Natural killer cell treated with Interleukin-12 subunit alpha and Interleukin-12 subunit beta and Interleukin-15 and Interleukin-18, amount 100 ng/mL, for 72 hours (primary cell): ENCODE results near the gene CLEC18B. TPM values are rescaled to one million over a fixed set of nuclear protein-coding genes. Genes with fewer than 3 reads are reported as not detected.
"Not testable (repeated sequence)": the region's sequence is repeated elsewhere in the genome, so short reads cannot be mapped to it uniquely, and the experiment has no call there.

Source experiments
- ATAC-seq, 2 donors: fragments of 150-1000 bp; cut with Tn5 transposase in 1 of 2; sonication (Bioruptor Pico), chemical (Tn5 transposase) in 1 of 2; 2 replicates each; pipeline ENCODE4 v1.10.0; 2021
- DNase-seq: peaks from one replicate; pipeline ENCODE4 v3.0.0; 2022; ENCODE audit warnings: low spot score
- H3K27ac Mint-ChIP-seq, 2 donors: 1 replicate in 1 of 2; 2 replicates in 1 of 2; pipeline ENCODE4 v1.8.0; 2022; ENCODE audit warnings: mixed read lengths in 2 of 2, mild to moderate bottlenecking in 1 of 2, moderate library complexity in 1 of 2
- H3K27me3 Mint-ChIP-seq, 2 donors: 1 replicate in 1 of 2; 2 replicates in 1 of 2; pipeline ENCODE4 v1.8.0; 2022; ENCODE audit warnings: mixed read lengths in 2 of 2
- H3K36me3 Mint-ChIP-seq: one replicate; pipeline ENCODE4 v1.8.0; 2022; ENCODE audit warnings: mixed read lengths
- H3K4me1 Mint-ChIP-seq, 2 donors: 1 replicate in 1 of 2; 2 replicates in 1 of 2; pipeline ENCODE4 v1.8.0; 2022; ENCODE audit warnings: low read depth in 2 of 2, mixed read lengths in 2 of 2, mild to moderate bottlenecking in 1 of 2
- H3K4me3 Mint-ChIP-seq: one replicate; pipeline ENCODE4 v1.8.0; 2022; ENCODE audit warnings: mixed read lengths
- H3K9me3 Mint-ChIP-seq: 2 replicates; pipeline ENCODE4 v1.8.0; 2022; ENCODE audit warnings: mixed read lengths
- total RNA-seq, 2 donors: library from RNA; stranded (reverse); gene quantifications; one replicate each; pipeline ENCODE4 v1.2.3, GENCODE V29; 2022

Gene CLEC18B
- total RNA-seq, 2 donors from 2014 or later = 1.4 to 2.2 TPM

DNA sequence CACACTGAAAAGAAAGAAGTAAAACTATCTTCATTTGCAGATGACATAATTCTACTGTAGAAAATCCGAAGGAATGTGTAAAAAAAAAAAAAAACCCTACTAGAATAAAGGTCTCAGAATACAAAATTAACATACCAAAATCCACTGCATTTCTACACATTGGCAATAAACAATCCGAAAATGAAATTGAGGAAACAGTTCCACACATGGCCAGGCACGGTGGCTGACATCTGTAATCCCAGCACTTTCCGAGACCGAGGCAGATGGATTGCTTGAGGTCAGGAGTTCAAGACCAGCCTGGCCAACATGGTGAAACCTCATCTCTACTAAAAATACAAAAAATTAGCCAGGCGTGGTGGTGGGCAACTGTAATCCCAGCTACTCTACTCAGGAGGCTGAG, 4.5 kb upstream of the CLEC18B start:
- not testable (repeated sequence) for H3K9me3 Mint-ChIP-seq, H3K27me3 Mint-ChIP-seq, DNase-seq, H3K4me3 Mint-ChIP-seq, H3K27ac Mint-ChIP-seq, H3K36me3 Mint-ChIP-seq, ATAC-seq, H3K4me1 Mint-ChIP-seq

GRCh38 chr16:74423721-74424120, 2.4 kb upstream of the CLEC18B start:
- not testable (repeated sequence) for H3K27me3 Mint-ChIP-seq, H3K27ac Mint-ChIP-seq, H3K4me1 Mint-ChIP-seq, DNase-seq, H3K36me3 Mint-ChIP-seq, ATAC-seq, H3K9me3 Mint-ChIP-seq, H3K4me3 Mint-ChIP-seq

GRCh38 chr16:74422086-74422485, 808 bp upstream of the CLEC18B start:
- H3K4me1 Mint-ChIP-seq, H3K27me3 Mint-ChIP-seq, DNase-seq, H3K36me3 Mint-ChIP-seq, H3K9me3 Mint-ChIP-seq, H3K27ac Mint-ChIP-seq, H3K4me3 Mint-ChIP-seq, ATAC-seq: not testable (repeated sequence)

- H3K9me3 Mint-ChIP-seq, H3K36me3 Mint-ChIP-seq, H3K4me1 Mint-ChIP-seq, H3K27me3 Mint-ChIP-seq, ATAC-seq, H3K27ac Mint-ChIP-seq, DNase-seq, H3K4me3 Mint-ChIP-seq: not testable (repeated sequence)
Measured at GRCh38 chr16:74421482-74421785, 156 bp upstream of the CLEC18B start.

- H3K4me3 Mint-ChIP-seq, H3K36me3 Mint-ChIP-seq, DNase-seq, H3K4me1 Mint-ChIP-seq, H3K27me3 Mint-ChIP-seq, H3K27ac Mint-ChIP-seq, H3K9me3 Mint-ChIP-seq: not testable (repeated sequence)
- ATAC-seq = peak in 1 of 2 donors; percentile 3
Measured at GRCh38 chr16:74419811-74420210, 1.5 kb downstream of the CLEC18B start.

DNA sequence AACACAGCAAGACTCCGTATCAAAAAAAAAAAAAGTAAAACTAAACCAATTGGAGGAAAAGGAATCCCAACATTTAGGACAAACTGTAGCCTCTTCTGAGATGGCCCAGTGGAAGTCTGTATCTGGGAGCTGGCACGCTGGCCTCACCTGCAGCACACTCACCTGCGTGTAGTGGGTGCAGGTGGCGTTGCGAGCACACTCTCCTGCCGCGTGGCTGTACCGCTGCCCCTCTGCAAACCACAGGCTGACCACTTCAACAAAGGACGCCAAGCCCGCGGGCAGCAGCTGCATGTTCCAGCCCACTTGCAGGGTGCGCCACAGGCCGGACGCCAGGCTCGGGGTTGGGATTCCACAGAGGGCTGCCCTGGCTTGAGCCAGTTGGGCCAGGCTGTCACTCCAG, 3.4 kb downstream of the CLEC18B start:
- not testable (repeated sequence) for DNase-seq, H3K9me3 Mint-ChIP-seq, H3K4me3 Mint-ChIP-seq, H3K36me3 Mint-ChIP-seq, H3K27ac Mint-ChIP-seq, H3K27me3 Mint-ChIP-seq, ATAC-seq, H3K4me1 Mint-ChIP-seq

DNA sequence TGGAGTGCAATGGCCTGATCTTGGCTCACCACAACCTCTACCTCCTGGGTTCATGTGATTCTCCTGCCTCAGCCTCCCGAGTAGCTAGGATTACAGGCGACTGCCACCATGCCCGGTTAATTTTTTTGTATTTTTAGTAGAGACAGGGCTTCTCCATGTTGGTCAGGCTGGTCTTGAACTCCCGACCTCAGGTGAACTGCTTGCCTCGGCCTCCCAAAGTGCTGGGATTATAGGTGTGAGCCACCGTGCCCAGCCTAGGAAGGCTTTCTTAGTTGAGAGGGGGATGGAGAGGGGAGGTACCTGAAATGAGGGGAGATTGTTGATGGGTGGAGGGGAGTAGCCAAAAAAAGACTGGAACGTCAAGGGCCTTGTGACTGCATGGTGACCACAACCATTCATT, 7.4 kb downstream of the CLEC18B start:
- not testable (repeated sequence) for ATAC-seq

DNA sequence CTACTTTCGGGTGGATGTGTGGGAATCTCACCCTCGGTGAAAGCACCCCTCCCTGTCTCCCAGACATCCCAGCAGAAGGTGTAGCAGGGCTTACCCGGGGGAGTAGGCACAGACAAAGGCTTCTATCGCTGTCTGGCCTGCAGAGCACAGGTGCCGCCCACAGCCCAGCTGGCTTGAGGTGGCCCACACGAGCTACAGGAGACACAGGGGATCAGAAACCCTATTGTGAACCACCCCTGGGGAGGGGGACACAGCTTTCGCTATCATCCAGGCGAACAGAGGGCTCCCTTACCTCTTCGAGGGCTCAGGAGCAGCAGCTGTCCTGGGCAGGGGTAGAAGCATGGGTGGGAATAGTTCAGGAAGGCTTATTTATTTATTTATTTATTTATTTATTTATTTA, 7.8 kb downstream of the CLEC18B start:
- DNase-seq, H3K4me3 Mint-ChIP-seq, H3K4me1 Mint-ChIP-seq, H3K9me3 Mint-ChIP-seq, H3K27me3 Mint-ChIP-seq, ATAC-seq, H3K36me3 Mint-ChIP-seq, H3K27ac Mint-ChIP-seq: not testable (repeated sequence)

More for the DNA sequence above, 7.4 kb downstream of the CLEC18B start:
- not testable (repeated sequence) for H3K27ac Mint-ChIP-seq, H3K27me3 Mint-ChIP-seq, H3K4me1 Mint-ChIP-seq, H3K36me3 Mint-ChIP-seq, H3K9me3 Mint-ChIP-seq, DNase-seq, H3K4me3 Mint-ChIP-seq

DNA sequence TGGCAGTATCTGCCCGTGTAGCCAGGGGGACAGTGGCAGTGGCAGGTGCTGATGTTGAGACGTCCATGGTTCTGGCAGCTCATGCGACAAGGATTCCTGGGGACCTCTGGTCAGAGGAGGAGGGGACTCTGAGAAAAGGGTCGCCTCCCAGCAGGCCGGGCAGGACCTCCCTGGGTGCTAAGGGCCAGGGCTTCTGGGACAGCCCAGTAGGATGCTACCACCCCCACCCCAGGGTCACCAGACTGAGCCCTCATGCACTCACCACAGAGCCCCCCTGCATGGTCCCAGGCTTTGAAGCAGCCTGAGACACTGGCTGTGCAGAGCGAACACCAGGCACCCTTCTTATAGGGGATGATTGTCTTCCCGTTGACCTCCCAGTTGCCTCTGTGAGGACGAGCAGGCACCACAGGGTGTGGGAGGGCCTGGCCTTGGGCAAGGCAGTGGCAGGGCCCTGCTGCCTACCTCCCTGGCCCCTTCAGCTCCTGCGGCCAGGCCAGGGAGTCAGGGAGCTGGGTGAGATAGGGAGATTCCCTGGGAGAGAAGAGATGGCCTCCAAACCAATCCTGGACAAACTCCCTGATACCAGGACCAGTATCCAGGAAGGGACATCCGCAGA, 8.4 kb downstream of the CLEC18B start:
- H3K36me3 Mint-ChIP-seq = not testable (repeated sequence)

DNA sequence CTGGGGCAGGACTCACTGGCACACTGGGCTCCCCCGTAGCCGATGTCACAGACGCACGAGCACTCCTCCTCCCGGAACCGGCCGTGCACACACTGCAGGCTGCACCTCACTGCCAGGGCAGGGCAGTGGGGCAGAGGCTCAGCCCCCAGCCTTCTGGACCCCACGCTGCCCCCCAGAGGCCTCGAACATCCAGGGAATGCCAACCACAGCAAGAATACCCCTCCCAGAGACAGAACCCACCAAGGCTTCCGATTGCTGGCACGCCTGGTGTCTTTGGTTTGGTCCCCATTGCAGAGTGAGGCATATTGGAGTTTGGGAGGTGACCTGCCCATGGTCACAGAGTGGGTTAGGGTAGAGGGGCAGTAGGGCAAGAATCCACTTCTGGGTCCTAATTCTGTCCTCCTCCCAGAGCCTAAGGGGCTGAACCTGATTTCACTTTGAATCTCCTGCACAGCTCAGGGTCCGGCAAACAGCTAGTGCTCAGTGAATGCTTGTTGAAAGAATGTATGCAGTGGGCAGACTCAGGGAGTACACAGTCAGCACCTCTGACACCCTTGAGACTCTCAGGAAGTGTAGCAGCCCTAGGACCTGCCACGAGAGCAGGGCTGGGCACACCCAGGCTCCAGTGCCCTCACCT, 9.0 kb downstream of the CLEC18B start:
- not testable (repeated sequence) for DNase-seq, H3K36me3 Mint-ChIP-seq, H3K27ac Mint-ChIP-seq, H3K9me3 Mint-ChIP-seq, H3K4me1 Mint-ChIP-seq, H3K27me3 Mint-ChIP-seq, H3K4me3 Mint-ChIP-seq
- peak in 1 of 2 donors; percentile 25 for ATAC-seq

More for the DNA sequence above, 8.4 kb downstream of the CLEC18B start:
- H3K4me1 Mint-ChIP-seq, DNase-seq, H3K27ac Mint-ChIP-seq, H3K4me3 Mint-ChIP-seq, H3K9me3 Mint-ChIP-seq, H3K27me3 Mint-ChIP-seq: not testable (repeated sequence)
- peak in 1 of 2 donors; percentile 15 for ATAC-seq

GRCh38 chr16:74410981-74411380, 10.3 kb downstream of the CLEC18B start:
- not testable (repeated sequence) for H3K27ac Mint-ChIP-seq, H3K4me3 Mint-ChIP-seq, DNase-seq, H3K27me3 Mint-ChIP-seq, H3K36me3 Mint-ChIP-seq, ATAC-seq, H3K9me3 Mint-ChIP-seq, H3K4me1 Mint-ChIP-seq

DNA sequence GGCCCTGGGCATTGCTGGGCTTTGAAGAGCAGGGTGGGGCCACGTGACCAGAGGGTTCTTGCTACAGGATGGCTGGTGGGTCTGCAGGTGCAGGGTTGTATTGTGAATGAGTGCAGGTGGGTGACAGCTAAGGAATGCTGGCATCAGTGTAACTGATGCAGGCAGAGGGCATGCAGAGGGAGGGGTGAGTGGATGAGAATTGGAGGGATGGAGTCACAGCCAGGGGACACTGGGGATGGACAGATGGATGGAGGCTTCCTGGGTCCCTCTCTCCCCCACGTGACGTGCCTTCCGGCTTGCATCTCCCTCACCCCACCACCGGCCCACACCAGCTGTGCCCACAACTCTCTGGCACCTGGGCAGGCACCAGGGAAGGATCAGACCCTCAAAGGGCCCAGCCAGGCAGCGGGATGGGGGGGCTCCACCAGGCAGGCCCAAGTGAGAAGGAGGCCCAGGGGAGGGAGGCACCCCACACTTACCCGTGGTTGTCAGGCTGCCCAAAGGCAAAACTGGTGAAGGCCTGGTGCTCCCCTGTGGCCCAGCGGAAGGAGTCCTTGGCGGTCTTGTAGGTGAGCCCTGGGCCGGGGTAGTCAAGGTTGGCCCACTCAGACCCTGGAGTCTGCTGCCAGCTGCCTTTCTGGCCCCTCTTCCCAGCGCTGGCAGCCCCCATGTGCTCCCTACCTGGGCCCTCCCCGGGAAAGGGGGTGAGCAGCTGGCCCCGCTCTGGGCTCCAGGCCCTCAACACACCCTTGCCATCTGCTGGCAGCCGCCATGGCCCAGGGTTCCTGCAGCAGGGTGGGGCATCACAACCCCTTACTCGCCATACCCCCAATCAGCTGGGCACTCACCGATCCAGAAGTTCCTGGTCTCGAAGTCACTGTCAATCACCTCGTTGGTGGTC, 11.0 kb downstream of the CLEC18B start:
- H3K36me3 Mint-ChIP-seq, DNase-seq, ATAC-seq, H3K4me3 Mint-ChIP-seq, H3K27me3 Mint-ChIP-seq, H3K27ac Mint-ChIP-seq, H3K4me1 Mint-ChIP-seq, H3K9me3 Mint-ChIP-seq: not testable (repeated sequence)

GRCh38 chr16:74409185-74409981, 11.9 kb downstream of the CLEC18B start:
- H3K4me3 Mint-ChIP-seq, H3K27ac Mint-ChIP-seq, H3K27me3 Mint-ChIP-seq, H3K36me3 Mint-ChIP-seq, DNase-seq, ATAC-seq, H3K4me1 Mint-ChIP-seq, H3K9me3 Mint-ChIP-seq: not testable (repeated sequence)

DNA sequence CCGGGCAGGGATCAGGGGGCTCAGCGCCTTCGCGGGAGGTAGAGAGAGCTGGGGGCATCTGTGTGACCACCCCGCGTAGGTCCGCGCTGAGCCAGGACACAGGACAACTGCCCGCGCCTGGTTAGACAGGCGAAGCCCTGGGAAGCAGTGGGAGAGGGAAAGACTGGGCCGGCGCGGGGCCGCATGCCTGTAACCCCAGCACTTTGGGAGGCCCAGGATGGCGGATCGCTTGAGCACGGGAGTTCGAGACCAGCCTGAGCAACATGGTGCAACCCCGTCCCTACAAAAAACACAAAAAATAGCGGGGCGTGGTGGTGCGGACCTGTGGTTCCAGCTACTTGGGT, 13.9 kb downstream of the CLEC18B start:
- not testable (repeated sequence) for H3K36me3 Mint-ChIP-seq, H3K27me3 Mint-ChIP-seq, DNase-seq, H3K27ac Mint-ChIP-seq, H3K4me1 Mint-ChIP-seq, H3K9me3 Mint-ChIP-seq
- ATAC-seq = peak; percentile 6 to 37
- H3K4me3 Mint-ChIP-seq = peak overlapping the region; percentile 47
